ENCODE results near the gene ZNF423. TPM values are rescaled to one million over a fixed set of nuclear protein-coding genes. Genes with fewer than 3 reads are reported as not detected.
"Not testable (repeated sequence)": the region's sequence is repeated elsewhere in the genome, so short reads cannot be mapped to it uniquely, and the experiment has no call there.

Gene ZNF423
- total RNA-seq, 1 donor from 2014 or later = 0.35 TPM

DNA sequence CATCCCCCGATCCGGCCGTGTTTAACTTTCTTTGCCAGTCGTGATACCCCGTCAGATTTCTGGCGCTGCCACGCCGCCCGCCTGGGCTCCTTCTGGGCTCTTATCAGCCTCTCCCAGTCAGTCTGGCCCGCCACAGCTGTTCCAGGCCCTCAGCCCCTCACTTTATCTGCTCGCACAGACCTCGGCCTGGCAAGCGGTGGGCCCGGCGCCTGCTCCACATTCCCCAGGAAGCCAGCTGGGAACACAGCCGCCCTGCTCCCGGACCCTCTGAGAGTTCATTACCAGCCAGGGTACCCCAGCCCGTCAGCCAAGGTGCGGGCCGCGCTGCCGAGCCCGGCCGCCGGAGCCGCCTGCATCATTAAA, 157.5 kb downstream of the ZNF423 start:
- no peak for DNase-seq (ENCODE audit: low read depth)

DNA sequence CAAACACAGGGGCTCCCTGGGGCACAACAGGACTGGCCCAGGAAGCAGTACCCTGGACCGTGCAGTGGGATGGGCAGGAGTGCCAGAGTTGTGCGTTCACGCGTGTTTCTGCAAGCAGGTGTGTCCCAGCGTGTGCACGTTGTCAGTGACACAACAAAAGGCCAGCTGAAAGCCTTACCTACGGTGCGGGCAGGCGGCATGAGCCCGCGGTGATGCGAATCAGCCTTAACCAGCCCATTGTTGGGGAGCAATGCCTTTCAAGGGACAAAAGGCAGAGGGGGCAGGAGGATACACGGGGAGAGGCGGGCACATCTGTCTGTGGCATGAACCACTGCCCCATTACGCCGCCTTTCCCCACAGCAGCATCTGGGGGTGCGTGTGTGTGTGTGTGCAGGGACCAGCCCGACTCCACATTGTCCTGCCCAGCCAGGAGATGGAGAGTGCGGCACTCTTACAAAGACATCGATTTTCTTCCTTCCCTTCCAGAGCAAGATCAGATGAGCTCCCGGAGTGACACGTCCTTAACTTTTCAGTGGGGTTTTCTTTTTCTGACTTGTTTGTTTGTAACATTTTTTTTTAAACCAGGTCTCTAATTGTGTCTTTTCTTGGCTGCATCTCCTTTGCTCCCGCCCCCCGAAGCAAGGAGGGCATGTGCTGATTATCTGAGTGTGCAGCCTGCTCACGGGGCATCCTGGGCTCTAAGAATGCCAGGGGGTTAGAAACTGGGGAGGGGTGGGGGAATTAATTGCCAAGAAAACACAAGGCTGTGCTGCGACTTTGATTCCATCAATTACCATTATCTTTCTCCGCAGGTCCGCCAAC, 158.1 kb downstream of the ZNF423 start:
- DNase-seq (ENCODE audit: low read depth) = no peak

DNA sequence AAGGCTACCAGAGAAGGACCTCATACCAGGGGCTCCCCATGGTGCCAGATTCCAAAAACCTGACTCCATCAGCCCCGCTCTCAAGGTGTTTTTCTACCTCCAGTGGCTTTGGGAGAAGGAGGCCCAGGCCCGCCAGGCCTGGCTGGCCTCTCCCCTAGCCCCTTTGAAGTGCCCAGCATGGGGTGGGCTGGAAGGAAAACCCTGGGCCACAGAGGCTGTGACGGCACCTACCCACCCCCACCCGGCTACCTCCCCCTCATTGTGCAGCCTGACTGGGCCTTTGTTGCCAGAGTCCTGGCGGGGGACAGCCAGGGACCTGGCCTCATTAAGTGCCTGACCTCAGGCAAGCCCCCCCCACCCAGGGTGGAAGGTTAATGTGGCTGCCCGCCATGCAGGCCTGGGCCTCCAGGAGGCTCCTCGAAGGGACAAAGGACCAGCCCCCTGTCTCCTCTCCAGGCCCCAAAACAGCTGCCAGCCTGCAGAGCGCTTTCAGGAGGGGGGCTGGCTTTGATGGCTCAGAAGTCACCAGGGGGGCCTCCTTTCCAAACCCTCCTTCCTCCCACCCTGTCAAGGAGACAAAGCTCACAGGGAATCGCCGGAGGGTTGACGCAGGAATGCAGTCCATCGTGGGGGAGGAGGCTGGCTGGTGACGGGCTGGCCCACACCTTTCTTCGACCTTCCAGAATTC, 159.4 kb downstream of the ZNF423 start:
- no peak for DNase-seq (ENCODE audit: low read depth)

DNA sequence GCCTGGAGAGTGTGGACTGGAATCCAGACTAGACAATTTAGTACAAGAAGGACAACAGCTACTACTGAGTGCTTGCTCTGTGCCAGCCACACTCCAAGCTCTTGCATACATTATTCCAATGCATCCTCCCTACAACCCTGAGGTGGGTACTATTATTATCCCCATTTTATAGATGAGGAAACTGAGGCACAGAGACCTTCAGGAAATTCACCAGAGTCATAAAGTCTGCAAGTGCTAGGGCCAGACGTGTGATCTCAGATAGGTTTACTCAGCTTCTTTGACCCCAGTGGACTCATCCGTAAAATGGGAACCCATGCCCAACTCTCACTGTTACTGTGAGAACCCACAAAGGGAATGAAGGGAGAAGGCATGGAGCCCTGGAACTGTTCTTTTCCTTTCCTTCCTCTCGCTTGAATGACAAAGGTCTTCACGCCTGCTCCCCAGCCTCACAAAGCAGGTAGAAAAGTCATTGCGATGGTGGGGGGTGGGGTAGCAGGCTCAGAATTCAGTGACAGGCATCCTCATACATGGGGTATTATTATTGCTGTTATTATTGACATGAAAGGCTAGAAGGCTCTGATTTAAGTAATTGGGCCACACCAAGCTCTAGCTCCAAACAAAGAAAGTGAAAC, 160.0 kb downstream of the ZNF423 start:
- DNase-seq (ENCODE audit: low read depth) = no peak

DNA sequence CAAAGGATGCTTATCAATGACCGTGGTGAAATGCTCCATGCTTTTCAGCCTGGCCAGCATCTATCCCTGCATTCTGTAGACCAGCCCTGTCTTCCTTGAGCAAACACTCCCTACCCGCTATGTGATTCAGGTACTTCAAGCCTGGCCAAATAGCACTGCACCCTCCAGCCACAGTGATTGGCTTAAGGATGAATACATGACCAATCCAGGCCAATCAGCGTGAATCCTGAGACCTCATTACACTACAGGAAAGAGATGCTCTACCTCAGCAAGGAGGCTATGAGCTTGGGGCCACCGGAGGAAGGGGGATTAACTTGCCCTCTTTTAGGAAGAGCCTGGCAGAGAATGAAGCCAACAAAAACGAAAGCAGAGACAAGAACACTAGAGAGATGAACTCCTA, 162.5 kb downstream of the ZNF423 start:
- DNase-seq (ENCODE audit: low read depth) = no peak

DNA sequence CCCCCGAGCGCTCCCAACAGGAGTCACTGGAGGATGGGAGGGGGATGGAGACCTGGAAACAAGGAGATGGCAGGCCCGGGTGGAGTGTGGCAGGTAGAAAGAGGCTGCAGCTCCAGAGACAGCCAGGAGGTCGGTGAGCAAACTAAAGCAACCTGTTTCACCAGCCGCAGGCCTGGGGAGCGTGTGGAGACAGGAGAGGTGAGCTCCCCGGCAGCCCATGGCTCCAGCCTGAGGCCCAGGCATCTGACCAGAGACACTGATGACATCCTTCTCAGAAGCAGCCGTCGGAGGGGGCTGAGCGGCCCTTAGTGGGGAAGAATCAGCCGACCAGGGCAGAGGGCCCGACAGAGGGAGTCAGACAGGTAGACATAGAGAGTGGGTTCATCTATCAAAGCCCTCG, 165.1 kb downstream of the ZNF423 start:
- DNase-seq (ENCODE audit: low read depth) = no peak

DNA sequence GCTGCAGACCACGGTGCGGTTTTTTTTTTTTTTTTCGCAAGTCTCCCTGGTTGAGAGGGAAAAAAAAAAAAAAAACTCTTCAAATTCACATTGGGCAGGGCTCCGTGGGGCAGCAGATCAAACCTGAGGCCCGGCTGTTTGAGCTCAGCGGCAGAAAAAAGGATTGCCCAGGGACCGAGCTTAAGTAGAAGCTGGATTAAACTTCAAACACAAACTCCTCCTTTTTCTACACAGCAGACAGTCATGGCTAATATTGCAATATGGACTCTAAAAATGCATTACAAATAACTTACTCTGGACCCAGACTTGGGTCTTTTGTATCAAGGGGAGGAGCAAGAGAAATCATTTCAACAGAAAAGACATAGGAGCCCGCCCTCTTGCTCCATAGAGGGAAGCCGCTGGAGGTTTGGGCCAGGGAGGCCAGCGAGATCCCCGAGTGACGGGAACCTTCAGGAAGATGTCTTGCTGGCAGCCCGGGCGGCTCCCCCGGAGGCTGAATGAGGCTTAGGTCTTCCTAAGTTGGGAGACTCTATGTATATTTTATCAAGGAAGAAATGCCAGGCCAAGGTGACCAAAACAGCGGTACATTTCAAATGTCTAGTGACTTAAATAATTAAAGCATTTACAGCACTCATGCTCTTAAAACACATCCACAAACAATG, 167.7 kb downstream of the ZNF423 start:
- DNase-seq (ENCODE audit: low read depth) = no peak

DNA sequence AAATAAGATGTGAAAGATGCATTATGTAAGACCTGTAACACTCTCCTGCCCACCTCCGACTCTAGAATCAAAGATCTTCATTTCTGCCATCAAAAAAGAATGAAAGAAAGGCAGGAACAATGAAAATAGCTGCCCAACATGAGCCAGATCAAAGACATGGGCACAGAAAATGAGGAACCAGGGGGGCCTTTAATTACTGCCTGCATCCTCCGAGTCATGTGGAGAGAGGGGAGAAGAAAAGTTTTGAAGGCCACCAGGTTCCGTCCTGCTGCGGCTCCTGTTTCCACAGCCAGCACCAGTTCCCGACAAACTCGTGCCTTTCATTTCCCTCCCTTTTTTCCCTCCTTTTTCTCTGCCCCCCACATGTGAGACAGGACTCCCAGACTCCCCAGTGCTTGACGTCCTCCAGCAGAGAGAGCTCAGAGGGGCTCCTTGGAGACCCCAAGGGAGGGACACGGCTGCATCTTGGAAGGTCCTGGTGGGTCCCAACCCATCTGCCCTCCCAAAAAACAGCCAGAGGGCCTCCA, 168.4 kb downstream of the ZNF423 start:
- no peak for DNase-seq (ENCODE audit: low read depth)

DNA sequence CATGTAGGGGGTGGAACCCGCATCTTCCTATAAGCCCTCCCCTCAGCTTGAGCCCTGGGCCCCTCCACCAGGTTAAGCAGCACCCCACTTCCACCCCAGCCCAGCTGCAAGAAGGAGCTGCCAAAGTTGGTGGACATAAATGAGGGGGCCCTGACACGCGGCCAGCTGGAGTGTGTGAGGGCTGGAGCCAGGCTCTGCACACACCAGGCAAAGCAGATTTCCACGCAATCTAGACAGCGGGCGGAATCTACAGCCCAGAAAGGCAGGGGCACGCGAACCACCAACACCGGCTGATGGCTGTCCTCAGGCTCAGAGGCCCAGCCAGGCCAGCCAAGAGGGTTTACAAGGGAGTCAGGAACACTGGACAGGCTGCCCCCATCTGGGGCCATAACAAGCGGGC, 171.2 kb downstream of the ZNF423 start:
- DNase-seq (ENCODE audit: low read depth) = no peak

DNA sequence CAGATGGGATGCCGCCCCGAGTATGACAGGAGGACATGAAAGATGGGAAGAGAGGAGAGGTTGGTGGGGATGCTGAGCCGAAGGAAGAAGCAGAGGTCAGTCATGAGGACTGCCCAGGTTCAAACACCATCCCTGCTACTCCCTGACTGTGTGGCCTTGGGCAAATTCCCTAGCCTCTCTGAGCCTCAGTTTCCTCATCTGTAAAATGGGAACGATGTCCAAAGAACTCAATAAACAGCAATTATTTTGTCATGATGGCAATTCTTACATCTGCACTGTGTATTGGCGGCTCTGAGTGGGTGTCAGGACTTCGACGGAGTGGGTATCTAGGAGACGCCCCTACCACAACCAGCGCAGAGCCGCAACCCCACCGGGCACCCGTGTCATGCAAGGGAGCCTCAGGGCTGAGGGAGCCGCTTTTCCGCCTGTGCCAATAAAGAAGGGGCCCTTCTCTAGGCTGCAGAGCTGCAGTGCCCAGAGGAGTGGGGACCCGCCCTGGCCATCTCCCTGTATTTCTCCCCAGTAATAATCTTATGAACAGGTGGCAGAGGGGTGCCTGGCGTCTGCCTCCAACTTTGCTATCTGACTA, 173.2 kb downstream of the ZNF423 start:
- no peak for DNase-seq (ENCODE audit: low read depth)

DNA sequence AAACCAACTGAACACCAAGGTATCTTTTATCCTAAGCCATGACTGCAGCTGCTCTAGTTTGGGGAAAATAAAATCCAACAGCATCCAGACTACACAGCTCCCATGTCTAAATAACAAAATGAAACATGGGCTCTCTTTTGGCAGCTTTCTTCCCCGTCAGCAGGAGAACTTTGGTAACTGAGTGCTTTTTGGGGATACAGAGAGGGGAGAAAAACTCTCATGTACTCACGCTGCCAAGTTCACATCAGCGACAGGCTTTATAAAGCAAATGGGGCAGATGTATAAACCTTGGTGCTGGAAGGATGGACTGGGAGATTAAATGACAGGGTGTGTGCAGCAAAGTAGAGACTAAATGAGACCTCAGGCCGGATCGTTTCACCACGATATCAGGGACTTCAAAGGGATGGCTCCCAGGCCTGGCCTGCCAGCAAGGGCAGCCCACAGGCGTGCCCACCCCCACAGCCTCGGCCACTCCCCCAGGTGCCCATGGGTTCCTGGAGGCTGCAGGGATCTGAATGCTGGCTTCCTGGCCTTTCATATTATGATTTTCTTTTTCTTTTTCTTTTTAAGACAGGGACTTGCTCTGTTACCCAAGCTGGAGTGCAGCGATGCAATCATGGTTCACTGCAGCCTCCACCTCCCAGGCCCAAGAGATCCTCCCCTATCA, 174.6 kb downstream of the ZNF423 start:
- no peak for DNase-seq (ENCODE audit: low read depth)

DNA sequence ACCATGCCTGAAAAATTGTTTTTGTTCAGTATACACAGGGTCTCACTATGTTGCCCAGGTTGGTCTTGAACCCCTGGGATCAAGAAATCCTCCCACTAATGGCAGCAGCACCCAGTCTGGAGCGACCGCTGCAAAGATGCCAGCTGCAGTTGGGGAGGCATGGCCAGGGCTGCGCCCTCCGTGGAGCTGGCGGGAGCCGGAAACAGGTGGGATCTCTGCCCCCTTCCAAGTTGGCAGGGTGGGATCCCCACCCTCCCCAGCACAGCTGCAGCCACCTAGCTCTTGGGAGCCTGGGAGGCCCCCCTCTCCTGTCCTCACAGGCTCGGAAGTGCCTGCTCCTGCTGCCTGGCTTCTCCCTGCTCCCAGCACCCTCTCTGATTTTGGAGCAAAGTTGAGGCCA, 176.8 kb downstream of the ZNF423 start:
- no peak for DNase-seq (ENCODE audit: low read depth)

DNA sequence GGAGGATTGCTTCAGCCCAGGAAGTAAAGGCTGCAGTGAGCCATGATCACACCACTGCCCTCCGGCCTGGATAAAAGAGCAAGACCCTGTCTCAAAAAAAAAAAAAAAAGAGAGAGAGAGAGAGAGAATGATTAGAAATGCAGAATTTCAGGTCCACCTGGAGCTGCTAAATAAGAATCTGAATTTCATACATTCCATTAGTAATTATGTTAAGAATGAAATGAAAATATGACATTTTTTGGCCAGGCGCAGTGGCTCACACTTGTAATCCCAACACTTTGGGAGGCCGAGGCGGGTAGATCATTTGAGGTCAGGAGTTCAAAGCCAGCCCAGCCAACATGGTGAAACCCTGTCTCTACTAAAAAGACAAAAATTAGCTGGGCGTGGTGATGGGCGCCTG, 178.3 kb downstream of the ZNF423 start:
- DNase-seq (ENCODE audit: low read depth) = not testable (repeated sequence)

DNA sequence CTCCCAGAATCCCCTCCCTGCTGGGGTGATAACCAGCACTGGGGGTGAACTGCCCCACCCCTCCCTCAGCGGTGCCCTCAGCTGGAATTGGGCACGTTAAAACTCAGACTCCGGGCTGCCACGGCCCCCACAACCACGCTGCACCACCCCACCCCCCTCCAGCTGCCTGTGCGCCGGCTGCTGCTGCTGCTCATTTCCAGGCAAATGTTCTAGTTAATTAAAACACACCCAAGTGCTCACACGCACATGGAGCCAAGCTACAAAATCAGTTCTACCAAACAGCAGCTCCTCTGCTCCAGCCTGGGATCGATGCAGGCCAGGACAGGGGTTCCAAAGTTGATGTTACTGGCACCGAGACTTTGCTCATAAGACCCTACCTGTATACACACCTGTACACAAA, 180.5 kb downstream of the ZNF423 start:
- DNase-seq (ENCODE audit: low read depth) = no peak

DNA sequence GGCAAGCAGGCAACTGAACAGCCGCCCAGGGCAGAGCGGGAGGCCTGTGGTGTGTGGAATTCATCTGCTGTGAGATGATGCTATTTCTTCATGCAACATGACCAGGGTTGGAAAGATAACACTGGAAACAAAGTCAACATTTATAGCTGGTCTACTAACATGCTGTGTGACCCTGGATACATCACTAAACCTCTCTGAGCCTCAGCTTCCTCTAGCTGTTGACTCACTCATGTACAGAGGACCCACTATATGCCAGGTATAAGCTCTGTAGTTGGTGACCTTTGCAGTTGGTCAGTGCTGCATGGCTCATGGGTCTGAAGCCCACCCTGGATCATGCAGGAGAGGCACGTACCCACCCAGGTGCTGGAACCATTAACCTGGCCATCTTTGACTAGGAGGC, 180.9 kb downstream of the ZNF423 start:
- DNase-seq (ENCODE audit: low read depth) = no peak

DNA sequence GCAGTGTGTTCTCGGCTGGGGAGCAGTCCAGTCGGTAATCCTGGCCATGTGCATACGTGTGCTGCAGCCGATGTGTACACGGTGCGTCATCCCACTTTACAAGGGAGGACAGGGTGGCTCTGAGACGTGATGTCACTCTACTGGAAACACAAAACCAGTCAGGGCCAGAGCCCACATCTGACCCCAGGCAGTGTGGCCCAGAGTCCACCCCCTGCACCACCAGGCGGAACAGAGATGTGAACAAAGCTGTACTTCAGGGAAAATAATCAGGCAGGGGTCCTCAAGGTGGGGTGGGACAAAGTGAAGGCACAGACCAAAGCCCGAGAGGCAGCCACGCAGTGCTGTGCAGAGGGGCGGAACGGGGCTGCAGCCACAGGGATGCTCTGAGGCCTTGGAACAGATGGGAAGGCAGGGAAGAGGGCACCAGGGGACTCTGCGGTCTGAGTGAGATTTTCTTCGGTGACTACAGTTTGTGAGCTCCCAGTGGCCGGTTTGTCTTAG, 181.5 kb downstream of the ZNF423 start:
- DNase-seq (ENCODE audit: low read depth) = no peak

DNA sequence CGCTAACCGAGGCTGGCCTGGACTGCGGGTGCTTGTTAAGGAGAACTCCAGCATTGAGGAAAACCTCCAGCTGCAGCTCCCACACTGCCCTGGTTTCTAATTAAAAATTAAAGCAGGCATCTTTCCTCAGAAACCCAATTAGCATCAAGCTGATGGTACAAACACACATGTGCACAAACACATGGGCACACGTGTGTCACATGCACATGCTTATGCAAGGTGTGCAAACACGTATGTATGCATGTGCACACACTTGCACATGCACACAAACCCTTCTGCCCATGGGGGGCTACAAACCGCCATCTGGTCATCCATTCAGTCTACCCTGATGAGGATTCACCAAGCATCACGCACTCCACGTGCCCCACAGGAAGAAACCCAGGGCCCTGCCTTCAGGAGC, 182.5 kb downstream of the ZNF423 start:
- DNase-seq (ENCODE audit: low read depth) = no peak

DNA sequence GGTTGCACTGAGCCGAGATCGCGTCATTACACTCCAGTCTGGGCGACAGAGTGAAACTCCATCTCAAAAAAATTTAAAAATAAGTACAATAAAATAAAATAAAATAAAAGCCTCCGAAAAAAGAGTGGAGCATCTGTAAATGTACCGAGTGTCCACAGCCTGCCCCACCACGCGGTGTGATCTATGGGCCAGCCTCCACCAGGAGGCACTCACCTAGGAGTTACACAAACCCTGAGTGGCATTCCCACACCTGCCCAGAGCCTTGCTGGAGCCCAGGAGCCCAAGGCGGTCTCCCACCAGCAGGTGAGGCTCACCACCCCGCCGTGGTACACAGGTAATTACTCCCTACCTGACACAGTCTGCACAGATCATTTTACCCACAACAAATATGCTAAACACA, 183.2 kb downstream of the ZNF423 start:
- no peak for DNase-seq (ENCODE audit: low read depth)

DNA sequence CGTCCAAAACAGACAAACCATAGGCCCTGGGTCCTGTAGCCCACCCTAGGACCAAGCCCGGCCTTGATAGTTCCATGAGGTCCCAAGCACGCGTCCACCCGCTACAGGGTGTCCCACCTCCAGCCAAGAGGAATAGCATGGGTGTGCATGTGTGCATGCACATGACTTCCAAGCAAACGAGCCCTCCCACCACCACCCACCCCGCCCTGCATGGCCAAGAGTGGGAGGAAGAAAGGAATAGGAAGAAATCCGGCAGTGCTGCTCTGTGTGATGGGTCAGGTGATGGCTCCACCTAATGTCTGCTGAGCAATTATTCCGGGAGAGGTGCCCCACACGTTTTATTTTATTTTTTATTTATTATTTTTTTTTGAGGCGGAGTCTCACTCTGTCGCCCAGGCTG, 184.6 kb downstream of the ZNF423 start:
- no peak for DNase-seq (ENCODE audit: low read depth)

DNA sequence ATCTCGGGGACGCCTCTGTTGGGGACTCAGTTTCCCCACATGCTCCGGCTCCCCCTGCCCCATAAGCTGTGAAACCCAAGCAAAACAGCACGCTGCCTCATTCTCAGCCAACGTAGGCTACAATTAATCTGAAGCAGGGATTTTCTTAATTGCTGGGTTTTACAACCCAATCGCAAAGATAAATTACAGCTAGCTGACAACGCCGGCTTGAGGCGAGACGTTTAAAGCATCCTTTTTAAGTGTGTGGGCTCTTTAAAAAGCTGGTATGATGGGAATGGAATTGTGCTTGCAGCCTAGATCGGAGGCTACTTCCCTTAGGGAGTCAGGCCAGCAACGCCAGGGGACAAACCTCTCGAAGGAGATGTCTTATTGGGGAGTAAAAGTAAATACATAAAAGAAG, 185.3 kb downstream of the ZNF423 start:
- no peak for DNase-seq (ENCODE audit: low read depth)

All from renal cortical epithelial cell (primary cell).